Esophagus mucosa (tissue), 1 donor: Measurements from ENCODE around the gene TSPEAR. TPM values are rescaled to one million over a fixed set of nuclear protein-coding genes. Genes with fewer than 3 reads are reported as not detected.

Experiments
- ATAC-seq: fragments of 200-7000 bp; cut with Tn5 transposase; one replicate; pipeline ENCODE4 v1.9.1; 2020
- total RNA-seq: library from RNA; stranded (reverse); gene quantifications from one replicate; pipeline ENCODE4 v1.2.4, GENCODE V29; 2023
- donor health status: DM: yes; HTN: yes; CAD: no.

TSPEAR gene
- total RNA-seq, 1 donor from 2014 or later: 0.08 TPM

- ATAC-seq: no peak
Observed at GRCh38 chr21:44525391-44526095, 185.8 kb downstream of the TSPEAR start.

DNA sequence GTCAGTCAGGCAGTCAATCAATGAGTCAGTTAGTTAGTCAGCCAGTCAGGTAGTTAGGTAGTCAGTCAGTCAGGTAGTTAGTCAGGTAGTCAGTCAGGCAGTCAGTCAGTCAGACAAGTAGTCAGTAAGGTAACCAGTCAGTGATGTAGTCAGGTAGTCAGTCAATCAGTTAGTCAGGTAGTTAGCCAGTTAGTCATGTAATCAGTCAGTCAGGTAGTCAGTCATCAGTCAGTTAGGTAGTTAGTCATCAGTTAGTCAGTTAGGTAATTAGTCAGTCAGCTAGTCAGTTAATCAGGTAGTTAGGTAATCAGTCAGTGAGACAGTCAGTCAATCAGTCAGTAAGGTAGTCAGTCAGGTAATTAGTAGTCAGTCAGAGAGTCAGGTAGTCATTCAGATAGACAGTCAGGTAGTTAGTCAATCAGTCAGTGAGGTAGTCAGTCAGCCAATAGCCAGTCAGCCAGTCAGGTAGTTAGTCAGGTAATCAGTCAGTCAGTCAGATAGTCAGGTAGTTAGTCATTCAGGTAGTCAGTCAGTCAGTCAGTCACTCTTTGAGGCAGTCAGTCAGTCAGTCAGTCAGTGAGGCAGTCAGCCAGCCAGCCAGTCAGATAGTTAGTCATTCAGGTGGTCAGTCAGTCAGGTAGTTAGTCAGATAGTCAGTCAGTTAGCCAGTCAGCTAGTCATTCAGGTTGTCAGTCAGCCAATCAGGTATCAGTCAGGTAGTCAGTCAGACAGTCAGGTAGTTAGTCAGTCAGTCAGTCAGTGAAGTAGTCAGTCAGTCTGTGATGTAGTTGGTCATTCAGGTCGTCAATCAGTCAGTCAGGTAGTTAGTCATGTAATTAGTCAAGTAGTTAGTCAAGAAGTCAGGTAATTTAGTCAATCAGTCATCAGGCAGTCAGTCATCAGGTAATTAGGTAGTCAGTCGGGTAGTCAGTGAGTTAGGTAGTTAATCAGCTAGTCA, 186.7 kb downstream of the TSPEAR start:
- no peak for ATAC-seq

DNA sequence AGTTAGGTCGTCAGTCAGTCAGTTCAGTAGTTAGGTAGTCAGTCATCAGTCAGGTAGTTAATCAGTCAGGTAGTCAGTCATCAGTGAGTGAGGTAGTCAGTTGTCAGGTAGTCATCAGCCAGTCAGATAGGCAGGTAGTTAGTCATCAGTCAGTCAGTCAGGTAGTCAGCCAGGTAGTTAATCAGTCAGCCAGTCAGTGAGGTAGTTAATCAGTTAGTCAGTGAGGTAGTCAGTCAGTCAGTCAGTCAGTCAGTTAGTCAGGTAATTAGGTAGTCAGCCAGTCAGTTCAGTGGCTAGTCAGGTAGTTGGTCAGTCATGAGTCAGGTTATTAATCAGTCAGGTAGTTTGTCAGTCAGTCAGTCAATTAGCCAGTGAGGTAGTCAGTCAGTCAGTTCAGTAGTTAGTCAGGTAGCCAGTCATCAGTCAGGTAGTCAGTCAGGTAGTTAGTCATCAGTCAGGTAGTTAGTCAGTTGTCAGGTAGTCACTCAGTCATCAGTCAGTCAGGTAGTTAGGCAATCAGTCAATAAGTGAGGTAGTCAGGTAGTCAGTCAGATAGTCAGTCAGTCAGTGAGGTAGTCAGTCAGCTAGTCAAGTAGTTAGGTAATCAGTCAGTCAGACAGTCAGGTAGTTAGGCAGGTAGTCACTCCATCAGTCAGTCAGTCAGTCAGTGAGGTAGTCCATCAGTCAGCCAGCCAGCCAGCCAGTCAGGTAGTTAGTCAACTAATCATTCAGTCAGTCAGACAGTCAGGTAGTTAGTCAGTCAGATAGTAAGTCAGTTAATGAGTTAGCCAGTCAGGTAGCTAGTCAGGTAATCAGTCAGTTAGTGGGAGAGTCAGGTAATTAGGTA, 187.6 kb downstream of the TSPEAR start:
- ATAC-seq: no peak

GRCh38 chr21:44522753-44523204, 188.6 kb downstream of the TSPEAR start:
- ATAC-seq: no peak

GRCh38 chr21:44521928-44522752, 189.2 kb downstream of the TSPEAR start:
- peak; percentile 21 for ATAC-seq

GRCh38 chr21:44521301-44521927, 190.0 kb downstream of the TSPEAR start:
- no peak for ATAC-seq

DNA sequence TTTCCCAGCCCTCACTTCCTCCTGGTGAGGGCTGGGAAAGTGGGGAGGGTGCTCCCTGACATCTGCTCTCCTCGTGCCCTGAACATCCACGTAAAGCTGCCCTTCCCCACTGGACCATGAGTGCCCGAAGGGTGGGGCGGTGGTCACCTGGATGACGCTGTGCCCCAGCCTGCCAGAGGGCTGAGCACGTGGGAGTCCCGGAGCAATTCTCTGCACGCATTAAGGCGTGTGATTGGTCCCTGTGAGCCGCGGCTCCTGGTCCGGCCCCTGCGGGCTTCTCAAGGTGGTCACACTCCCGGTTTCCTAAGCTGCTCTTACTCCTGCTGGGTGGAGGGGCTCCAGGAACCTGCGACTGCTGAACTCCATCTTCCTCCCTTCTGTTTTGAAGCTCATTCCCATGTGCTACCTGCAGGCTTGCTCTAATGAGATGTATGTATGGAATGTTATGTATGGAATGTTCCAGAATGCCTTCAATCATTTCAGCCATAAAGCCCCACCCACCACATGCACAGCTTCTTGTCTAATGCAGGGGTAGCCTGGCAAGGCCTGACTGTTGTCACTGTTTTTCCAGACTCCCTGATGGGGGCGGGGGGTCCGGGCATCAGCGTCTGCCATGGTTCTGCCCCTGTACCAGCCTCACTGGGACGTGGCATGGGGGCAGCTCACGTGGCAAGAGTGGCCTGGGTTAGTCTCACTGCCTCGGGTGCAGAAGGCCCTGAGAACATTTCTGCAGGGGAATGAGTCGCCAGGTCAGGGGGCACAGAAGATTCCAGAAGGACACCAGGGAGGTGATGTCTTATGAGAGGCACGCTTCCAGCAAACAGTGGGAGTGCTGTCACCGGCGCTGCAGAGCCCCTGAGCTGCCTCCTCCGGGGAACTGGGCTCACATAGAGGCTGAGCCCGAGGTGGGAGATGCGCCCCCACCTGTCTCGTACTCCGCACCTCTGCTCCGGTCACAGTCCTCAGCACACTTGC, 190.8 kb downstream of the TSPEAR start:
- ATAC-seq: no peak

DNA sequence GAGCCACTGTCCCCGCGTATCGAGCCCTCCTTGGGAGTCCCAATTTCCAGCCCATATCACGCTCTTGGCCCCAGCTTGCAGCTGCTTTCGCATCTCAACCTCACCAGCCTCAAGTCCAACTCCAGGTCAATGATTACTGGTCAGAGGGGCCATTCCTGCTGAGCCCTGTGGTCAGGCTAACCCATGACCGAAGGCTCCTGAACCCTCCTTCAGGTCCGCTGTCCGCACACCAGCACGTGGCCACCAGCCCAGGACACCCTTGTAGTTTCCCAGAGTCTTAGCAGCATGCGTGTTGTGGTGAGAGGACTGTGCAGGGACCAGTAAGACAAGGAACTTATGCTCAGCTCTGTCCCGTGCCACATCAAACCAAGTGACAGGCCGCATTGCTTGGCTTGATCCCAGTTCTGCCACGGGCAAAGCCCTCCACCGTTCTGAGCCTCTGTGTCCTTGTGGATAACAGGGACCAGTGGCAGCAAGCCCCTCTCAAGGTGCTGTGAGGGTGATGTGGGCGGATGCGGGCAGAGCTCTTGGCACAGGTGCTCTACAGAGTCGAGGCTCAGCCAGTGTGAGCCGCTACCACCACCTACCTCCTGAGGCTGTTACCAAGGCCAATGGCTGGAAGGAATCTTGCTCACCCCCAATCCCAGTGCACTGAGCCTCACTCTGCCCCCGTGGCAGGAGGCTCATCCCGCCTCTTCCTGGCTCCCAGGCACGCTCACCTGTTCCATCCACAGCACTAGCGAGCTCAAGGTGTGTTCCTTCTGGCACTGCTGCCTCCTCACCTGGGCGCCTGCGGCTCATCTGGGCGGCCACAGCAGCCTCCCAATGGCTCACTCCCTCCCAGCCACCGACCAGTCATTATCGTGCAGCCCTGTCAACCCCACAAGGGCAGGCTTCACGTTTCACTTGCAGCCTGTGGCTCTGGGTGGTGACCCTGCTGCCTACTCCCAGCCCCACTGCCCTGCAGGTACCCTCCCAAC, 191.7 kb downstream of the TSPEAR start:
- ATAC-seq: no peak

DNA sequence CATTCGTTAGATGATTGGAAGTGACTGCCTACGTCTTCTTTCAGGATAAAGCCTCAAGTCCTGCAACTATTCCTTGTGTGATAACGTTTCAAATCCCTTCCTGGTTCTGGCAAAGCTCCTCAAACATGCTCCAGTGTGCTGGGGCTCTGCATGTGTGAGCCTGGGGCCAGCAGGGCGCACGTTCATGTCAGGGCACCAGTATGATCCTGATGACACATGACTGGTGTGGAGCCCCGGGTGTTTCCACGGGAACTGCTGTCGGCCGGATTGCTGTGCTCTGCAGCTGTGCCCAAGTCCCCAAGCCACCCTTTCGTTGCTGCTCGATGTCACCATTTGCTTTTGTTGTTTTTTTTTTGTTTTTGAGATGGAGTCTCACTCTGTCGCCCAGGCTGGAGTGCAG, 192.7 kb downstream of the TSPEAR start:
- no peak for ATAC-seq

- no peak for ATAC-seq
Observed at GRCh38 chr21:44517175-44517899, 194.0 kb downstream of the TSPEAR start.

GRCh38 chr21:44516828-44517174, 194.6 kb downstream of the TSPEAR start:
- ATAC-seq: no peak

DNA sequence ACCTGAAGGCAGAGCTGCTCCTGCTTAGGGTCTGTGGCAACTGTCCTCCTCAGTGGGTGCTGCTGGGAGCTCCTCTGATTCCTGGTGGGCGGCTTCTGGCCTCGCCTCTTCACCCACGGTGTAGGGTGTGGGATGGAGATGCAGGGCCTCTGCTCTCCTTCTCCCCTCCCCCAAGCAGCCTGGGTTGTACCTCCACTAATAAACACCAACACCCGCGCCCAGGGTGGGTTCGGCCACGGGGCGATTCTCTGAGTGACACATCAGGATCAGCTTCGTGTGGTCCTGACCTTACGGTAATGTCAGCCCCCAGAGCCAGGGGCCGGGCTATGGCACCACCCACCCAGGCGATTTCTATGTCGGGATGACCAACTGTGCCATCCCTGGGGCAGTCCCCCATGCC, 195.0 kb downstream of the TSPEAR start:
- ATAC-seq: no peak

- no peak for ATAC-seq
Observed at GRCh38 chr21:44515359-44516165, 195.8 kb downstream of the TSPEAR start.

DNA sequence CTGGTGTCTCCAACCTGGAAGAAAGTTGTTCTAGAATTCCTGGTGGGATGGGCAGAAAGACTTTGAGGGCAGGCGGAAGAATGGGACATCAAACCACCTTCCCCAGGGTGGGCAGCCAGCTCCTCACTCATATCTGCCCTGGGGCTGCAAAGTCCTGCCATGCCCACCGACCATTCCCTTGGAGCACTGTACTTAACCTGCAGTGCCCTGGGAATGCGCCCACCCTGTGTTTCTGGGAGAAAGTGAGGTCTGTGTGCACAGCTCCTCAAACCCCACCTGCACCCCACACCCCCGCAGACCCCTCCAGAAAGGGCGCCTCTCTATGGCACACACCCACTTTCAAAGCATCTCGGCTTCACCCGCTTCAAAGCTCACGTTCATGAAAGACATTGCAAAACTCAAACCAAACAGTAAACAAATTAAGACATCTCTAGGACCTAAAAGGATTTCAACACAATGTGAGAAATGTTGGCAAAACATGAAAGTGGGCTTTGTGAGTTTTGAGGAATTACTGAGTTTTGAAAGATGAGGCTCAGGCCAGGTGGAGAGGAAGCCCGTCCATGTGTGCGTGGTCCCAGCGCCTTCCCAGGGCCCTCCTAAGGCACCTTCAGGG, 196.5 kb downstream of the TSPEAR start:
- no peak for ATAC-seq

DNA sequence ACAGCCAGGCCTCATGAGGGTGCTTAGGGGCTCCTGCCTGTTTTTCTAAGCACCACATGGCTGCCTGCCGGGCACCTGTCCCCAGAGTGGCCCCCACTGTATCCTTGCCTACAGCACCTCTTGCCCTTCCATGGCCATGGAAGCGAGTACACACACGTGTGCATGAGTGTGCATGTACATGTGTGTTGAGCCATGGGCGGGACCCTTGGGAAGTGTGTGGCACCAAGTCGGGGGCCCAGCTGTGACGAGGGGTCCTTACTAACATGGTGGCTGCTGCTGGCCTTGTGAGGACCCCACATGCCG, 197.2 kb downstream of the TSPEAR start:
- ATAC-seq: no peak

GRCh38 chr21:44513389-44514217, 197.8 kb downstream of the TSPEAR start:
- no peak for ATAC-seq
